ENCODE measurements around the gene MCTP2.

DNA sequence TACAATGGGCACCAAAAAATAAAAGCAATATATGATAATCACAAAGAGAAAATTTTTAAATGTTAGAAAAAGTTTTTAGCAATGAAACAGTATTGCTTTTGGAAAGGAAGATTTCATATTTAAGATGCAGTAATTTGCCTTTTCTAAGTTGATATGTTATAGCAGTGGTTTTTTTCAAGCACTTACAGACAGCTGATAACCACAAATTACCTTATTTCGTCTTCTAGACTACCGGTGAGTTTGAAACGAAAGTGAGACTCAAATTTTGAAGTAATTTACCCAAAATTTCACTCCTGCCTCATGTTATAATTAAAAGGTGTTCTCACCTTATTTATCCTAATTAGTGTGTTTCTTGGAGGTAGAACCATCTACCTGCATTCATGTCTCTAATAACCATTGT, 207.8 kb downstream of the MCTP2 start:
- TF ChIP-seq, protein P1, sequence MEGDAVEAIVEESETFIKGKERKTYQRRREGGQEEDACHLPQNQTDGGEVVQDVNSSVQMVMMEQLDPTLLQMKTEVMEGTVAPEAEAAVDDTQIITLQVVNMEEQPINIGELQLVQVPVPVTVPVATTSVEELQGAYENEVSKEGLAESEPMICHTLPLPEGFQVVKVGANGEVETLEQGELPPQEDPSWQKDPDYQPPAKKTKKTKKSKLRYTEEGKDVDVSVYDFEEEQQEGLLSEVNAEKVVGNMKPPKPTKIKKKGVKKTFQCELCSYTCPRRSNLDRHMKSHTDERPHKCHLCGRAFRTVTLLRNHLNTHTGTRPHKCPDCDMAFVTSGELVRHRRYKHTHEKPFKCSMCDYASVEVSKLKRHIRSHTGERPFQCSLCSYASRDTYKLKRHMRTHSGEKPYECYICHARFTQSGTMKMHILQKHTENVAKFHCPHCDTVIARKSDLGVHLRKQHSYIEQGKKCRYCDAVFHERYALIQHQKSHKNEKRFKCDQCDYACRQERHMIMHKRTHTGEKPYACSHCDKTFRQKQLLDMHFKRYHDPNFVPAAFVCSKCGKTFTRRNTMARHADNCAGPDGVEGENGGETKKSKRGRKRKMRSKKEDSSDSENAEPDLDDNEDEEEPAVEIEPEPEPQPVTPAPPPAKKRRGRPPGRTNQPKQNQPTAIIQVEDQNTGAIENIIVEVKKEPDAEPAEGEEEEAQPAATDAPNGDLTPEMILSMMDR (IDR thresholded peaks at IDR 0.05), result no peak
- no peak for TF ChIP-seq POLR2A (IDR thresholded peaks at IDR 0.05)
